Ishikawa (cell line): ENCODE results near the gene TASP1.

Experiments used
- CEBPB ChIP-seq: IDR thresholded peaks from 2 replicates; pipeline ENCODE4 v1.6.1; 2012
- CREB1 ChIP-seq: IDR thresholded peaks from 2 replicates; pipeline ENCODE4 v1.6.1; 2012; ENCODE audit warnings: low read depth
- EGR1 ChIP-seq: IDR thresholded peaks from 2 replicates; pipeline ENCODE4 v1.6.1; 2012
- EP300 ChIP-seq: IDR thresholded peaks from 2 replicates; pipeline ENCODE4 v1.6.1; 2012; ENCODE audit warnings: borderline replicate concordance
- FOXM1 ChIP-seq: IDR thresholded peaks from 2 replicates; pipeline ENCODE4 v1.6.1; 2012; ENCODE audit warnings: low read depth, borderline replicate concordance
- NFIC ChIP-seq: IDR thresholded peaks from 2 replicates; pipeline ENCODE4 v1.6.1; 2012
- RAD21 ChIP-seq: IDR thresholded peaks from 2 replicates; pipeline ENCODE4 v1.6.1; 2012; ENCODE audit warnings: low read depth
- TAF1 ChIP-seq: IDR thresholded peaks from 2 replicates; pipeline ENCODE4 v1.6.1; 2012; ENCODE audit warnings: low read depth, mild to moderate bottlenecking
- TCF12 ChIP-seq: IDR thresholded peaks from 2 replicates; pipeline ENCODE4 v1.6.1; 2012; ENCODE audit warnings: low read depth
- TEAD4 ChIP-seq: IDR thresholded peaks from 2 replicates; pipeline ENCODE4 v1.6.1; 2012
- YY1 ChIP-seq: IDR thresholded peaks from 2 replicates; pipeline ENCODE4 v1.6.1; 2012; ENCODE audit warnings: low read depth
- ZBTB7A ChIP-seq: IDR thresholded peaks from 2 replicates; pipeline ENCODE4 v1.6.1; 2012; ENCODE audit warnings: low read depth
- TF ChIP-seq, protein P1 (sequence below): IDR thresholded peaks from 2 replicates; pipeline ENCODE4 v1.6.1; 2012; ENCODE audit warnings: low read depth, mild to moderate bottlenecking
- TF ChIP-seq, protein P2 (sequence below): IDR thresholded peaks from 2 replicates; pipeline ENCODE4 v1.6.1; 2012
- TF ChIP-seq, protein P3 (sequence below): IDR thresholded peaks from 2 replicates; pipeline ENCODE4 v1.6.1; 2012

Gene TASP1

DNA sequence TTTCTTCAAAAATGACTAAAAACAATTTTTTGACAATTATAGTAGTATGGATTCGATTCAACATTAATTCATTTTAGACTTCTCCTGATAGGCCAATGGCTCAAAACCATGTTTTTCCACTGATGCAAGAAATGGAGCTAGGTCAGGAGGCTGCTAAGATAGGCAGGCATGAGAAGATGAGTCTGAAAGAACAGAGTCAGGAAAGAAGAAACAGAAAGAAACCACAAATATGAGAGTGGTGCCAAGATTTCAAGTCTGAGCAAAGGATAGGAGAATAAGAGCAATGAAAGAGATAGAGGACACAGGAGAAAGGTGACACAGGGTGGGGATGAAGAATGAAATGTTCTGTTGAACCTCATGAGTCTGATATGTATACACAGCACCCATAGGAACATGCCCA, 112.2 kb downstream of the TASP1 start:
- TF ChIP-seq EGR1 (no peak), EP300 (no peak), NFIC (no peak), TAF1 (no peak), YY1 (no peak), TEAD4 (no peak), RAD21 (no peak), CEBPB (no peak)
- TF ChIP-seq, protein P1, sequence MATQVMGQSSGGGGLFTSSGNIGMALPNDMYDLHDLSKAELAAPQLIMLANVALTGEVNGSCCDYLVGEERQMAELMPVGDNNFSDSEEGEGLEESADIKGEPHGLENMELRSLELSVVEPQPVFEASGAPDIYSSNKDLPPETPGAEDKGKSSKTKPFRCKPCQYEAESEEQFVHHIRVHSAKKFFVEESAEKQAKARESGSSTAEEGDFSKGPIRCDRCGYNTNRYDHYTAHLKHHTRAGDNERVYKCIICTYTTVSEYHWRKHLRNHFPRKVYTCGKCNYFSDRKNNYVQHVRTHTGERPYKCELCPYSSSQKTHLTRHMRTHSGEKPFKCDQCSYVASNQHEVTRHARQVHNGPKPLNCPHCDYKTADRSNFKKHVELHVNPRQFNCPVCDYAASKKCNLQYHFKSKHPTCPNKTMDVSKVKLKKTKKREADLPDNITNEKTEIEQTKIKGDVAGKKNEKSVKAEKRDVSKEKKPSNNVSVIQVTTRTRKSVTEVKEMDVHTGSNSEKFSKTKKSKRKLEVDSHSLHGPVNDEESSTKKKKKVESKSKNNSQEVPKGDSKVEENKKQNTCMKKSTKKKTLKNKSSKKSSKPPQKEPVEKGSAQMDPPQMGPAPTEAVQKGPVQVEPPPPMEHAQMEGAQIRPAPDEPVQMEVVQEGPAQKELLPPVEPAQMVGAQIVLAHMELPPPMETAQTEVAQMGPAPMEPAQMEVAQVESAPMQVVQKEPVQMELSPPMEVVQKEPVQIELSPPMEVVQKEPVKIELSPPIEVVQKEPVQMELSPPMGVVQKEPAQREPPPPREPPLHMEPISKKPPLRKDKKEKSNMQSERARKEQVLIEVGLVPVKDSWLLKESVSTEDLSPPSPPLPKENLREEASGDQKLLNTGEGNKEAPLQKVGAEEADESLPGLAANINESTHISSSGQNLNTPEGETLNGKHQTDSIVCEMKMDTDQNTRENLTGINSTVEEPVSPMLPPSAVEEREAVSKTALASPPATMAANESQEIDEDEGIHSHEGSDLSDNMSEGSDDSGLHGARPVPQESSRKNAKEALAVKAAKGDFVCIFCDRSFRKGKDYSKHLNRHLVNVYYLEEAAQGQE: no peak

DNA sequence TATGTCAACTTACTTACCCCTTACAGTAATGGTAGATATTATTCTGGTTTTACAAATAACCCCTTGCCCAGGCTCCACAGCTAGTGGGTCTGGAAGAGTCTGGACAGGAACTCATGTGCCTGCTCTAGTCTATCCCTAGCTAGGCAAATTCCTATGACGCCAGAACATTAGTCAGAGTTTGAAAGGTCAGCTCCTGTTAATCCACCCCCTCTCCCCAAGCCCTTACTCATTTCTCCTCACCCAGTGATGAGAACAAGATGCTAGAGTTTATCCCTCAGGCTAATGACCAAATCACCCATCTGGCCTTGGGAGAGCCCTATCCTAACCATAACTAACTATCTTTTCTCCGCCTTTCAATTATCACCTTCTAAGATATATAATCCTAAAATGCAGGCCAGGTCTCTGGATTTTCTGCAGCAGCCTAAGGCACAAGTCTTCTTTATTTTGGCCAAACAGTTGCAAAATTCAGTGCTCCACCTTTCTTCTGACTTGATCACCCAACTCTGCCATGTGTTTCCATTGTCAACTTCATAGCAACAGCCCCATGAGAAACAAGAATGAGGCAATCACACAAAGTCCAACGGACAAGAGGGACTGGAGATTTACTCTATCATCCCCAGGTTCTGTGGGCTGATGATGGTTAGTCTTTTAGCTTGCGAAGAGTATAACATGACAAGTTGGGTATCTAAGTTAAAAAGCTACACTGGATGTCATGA, 113.3 kb downstream of the TASP1 start:
- no peak for TF ChIP-seq CEBPB
- TF ChIP-seq YY1: no peak
- TF ChIP-seq FOXM1: no peak
- no peak for TF ChIP-seq RAD21
- TF ChIP-seq, protein P2, sequence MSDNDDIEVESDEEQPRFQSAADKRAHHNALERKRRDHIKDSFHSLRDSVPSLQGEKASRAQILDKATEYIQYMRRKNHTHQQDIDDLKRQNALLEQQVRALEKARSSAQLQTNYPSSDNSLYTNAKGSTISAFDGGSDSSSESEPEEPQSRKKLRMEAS: no peak
- no peak for TF ChIP-seq EGR1
- TF ChIP-seq, protein P3, sequence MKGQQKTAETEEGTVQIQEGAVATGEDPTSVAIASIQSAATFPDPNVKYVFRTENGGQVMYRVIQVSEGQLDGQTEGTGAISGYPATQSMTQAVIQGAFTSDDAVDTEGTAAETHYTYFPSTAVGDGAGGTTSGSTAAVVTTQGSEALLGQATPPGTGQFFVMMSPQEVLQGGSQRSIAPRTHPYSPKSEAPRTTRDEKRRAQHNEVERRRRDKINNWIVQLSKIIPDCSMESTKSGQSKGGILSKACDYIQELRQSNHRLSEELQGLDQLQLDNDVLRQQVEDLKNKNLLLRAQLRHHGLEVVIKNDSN: no peak
- TF ChIP-seq TCF12: no peak
- TF ChIP-seq NFIC: no peak
- no peak for TF ChIP-seq CREB1
- TF ChIP-seq ZBTB7A: no peak
- TF ChIP-seq TEAD4: no peak
- TF ChIP-seq TAF1: no peak
- TF ChIP-seq, protein P1: no peak
- TF ChIP-seq EP300: no peak

DNA sequence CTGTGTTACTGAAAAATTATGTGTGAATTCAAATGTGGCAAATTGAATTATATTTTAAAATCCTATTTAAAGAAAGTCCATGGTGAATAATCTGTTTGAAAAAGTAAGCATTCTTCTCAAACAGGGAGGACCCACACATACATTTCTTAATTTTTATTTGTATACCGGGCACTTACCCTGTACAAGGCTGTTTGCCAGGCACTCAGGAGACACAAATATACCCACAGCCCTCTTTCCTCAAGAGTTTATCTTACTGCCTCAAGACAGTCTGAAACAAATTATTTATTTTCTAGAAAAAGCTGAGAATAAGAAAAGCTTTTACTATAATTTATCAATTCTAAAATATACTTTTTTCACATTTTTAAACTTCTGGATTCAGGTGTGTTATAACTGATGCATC, 114.4 kb downstream of the TASP1 start:
- no peak for TF ChIP-seq YY1
- TF ChIP-seq EP300: no peak

DNA sequence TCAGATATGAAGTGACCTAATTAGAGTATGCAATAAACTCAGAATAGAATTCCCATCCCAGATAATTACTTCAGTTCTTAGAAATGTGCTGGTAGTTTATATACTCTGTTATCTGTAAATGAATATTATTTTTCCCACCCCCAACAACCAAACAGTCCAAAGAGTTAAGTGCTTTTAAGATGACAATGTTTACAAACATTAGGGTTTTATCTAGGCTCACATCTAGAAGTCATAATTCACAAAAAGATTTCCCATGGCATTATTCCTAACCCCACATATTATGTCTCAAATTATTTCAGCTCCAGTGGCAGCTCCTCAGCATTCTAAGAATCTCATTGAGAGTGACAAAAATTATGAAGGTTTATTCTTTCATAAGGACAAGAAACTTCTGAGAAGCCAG, 120.9 kb downstream of the TASP1 start:
- TF ChIP-seq EP300: no peak
- TF ChIP-seq TAF1: no peak
- TF ChIP-seq ZBTB7A: no peak
- TF ChIP-seq EGR1: no peak

DNA sequence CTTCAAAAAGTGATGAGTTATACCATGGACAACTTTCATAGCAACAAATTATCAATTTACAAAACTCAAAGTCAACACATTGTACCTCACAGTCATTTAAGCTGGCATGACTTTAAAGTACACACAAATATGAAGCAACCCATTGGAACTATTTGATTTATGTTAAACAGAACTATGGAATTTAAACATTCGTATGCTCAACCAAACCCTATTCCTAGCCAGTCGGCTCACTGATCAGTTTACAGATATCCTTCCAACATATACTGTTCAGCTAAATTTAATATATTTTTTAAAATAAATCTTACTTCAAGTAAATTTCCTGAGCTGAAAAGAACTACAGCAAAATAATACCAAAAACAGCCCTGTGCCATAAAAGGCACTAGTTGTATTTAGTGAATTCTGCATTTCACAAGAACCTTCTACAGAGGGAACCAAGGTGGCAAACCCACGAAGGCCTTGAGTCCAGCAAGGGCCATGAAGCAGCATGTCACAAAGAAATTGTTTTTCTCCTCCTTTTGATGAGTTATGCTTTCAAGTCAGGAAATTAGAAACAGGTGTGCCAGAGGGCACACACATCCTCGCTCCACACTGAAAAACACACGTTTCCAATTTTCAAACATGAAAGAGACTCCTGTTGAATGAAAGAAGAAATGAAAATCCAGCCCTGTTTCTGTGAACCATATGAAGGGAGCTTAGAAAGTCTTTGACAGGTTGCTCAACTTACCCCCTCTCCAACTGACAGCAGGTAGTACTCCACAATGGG, 122.8 kb downstream of the TASP1 start:
- TF ChIP-seq RAD21 (no peak), YY1 (no peak), TAF1 (no peak), CREB1 (no peak), ZBTB7A (no peak), EGR1 (no peak), TEAD4 (no peak), CEBPB (no peak)
- TF ChIP-seq, protein P1: no peak
